Esophagus muscularis mucosa (tissue), 4 donors: ENCODE data around the gene PDSS1. TPM values are rescaled to one million over a fixed set of nuclear protein-coding genes. Genes with fewer than 3 reads are reported as not detected.
A peak's percentile ranks its signal among the peaks of the same experiment; 100 is the strongest.
"Not testable (repeated sequence)": the region's sequence is repeated elsewhere in the genome, so short reads cannot be mapped to it uniquely, and the experiment has no call there.

Source experiments
- DNase-seq: peaks from one replicate; pipeline ENCODE4 v3.0.0-alpha.2; 2017; ENCODE audit errors: extremely low spot score
- H3K27ac ChIP-seq, 4 donors: fragments of 200-600 bp; sonication (generic); replicated peaks in 1 of 4; 1 replicate in 3 of 4; 2 replicates in 1 of 4; pipeline ENCODE4 v1.5.1; 2016 to 2019; ENCODE audit warnings: mild to moderate bottlenecking in 1 of 4
- H3K27me3 ChIP-seq, 4 donors: fragments of 200-600 bp; sonication (generic); one replicate each; pipeline versions ENCODE4 v1.5.1 to v1.6.0; 2016 to 2019
- H3K36me3 ChIP-seq, 4 donors: fragments of 200-600 bp; sonication (generic); one replicate each; pipeline ENCODE4 v1.5.1; 2016 to 2019
- H3K4me1 ChIP-seq, 4 donors: fragments of 200-600 bp; sonication (generic); one replicate each; pipeline ENCODE4 v1.5.1; 2016 to 2019
- H3K4me3 ChIP-seq, 4 donors: fragments of 200-600 bp; sonication (generic); 1 replicate in 2 of 4; 2 replicates in 2 of 4; pipeline ENCODE4 v1.5.1; 2016 to 2019; ENCODE audit warnings: mild to moderate bottlenecking in 4 of 4, moderate library complexity in 1 of 4
- H3K9me3 ChIP-seq, 4 donors: fragments of 200-600 bp; sonication (generic); 1 replicate in 3 of 4; 2 replicates in 1 of 4; pipeline ENCODE4 v1.5.1; 2016 to 2019
- EP300 ChIP-seq: sonication (generic); formaldehyde crosslinking; IDR thresholded peaks from one replicate; pipeline ENCODE4 v1.6.1; 2017; ENCODE audit warnings: antibody characterized with exemption
- POLR2A ChIP-seq: fragments of 450-650 bp; IDR thresholded peaks from one replicate; pipeline ENCODE4 v1.6.1; 2017; ENCODE audit warnings: antibody characterized with exemption, moderate library complexity, mild to moderate bottlenecking, low read depth
- POLR2AphosphoS5 ChIP-seq, 2 donors: sonication (generic); formaldehyde crosslinking; IDR thresholded peaks; one replicate each; pipeline ENCODE4 v1.6.1; 2017; ENCODE audit warnings: antibody characterized with exemption in 2 of 2
- WGBS: methylation state at CpG from one replicate; pipeline ENCODE4 v1.1.5; 2018; 5-methylcytosine and 5-hydroxymethylcytosine counted together
- intact Hi-C: fragments of 100-400 bp; cut with DNase I; formaldehyde crosslinking; loops from one replicate; pipeline ENCODE4 v1.15.1; 2023
- total RNA-seq, 4 donors: library from RNA; depleted of rRNA; stranded (reverse); fragments of >200 nt; gene quantifications; one replicate each; pipeline versions ENCODE4 v1.1.0 to v1.2.1, GENCODE V29; 2016
- TF ChIP-seq, protein P1 (sequence below), 3 experiments: fragments of 200-600 bp in 2 of 3; fragments of 450-650 bp in 1 of 3; sonication (generic) in 2 of 3; IDR thresholded peaks; one replicate each; pipeline ENCODE4 v1.5.1; 2017 to 2019; ENCODE audit warnings: antibody characterized with exemption in 3 of 3, mild to moderate bottlenecking in 2 of 3, moderate library complexity in 1 of 3

The PDSS1 gene
- total RNA-seq, 4 donors from 2014 or later, result 1.7 to 5.0 (median 3.3) TPM

DNA sequence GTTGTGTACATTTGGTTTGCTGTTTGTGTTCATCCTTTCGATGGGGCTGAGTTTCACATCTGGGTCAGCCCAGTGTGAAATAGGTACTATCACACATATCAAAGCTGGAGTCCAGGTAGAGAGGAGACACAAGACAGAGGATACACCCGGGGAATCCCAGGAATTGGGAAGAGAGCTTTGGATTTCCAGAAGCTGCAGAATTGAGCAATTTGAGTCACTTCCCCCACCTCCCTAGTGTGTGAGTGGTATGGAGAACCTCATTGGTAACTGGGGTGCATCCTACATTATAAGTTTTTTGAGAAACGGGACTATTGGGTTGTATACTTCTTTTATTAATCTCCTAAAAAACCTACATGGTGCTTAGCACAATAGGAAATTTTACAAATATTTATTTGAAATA, 12.1 kb upstream of the PDSS1 start:
- Histone ChIP-seq H3K36me3 (no peaks in the 10 kb centered on the region), H3K4me1 (peaks cover 0 to 5% (median 0%) of the 10 kb centered on the region in 4 donors), H3K9me3 (no peaks in the 10 kb centered on the region), H3K27me3 (peaks cover 0 to 23% (median 2%) of the 10 kb centered on the region in 4 donors), H3K27ac (no peak overlapping the region), H3K4me3 (no peak overlapping the region)
- TF ChIP-seq EP300 (no peak), POLR2A (no peak), POLR2AphosphoS5 (IDR thresholded peaks at IDR 0.05) (no peak)
- TF ChIP-seq, protein P1, sequence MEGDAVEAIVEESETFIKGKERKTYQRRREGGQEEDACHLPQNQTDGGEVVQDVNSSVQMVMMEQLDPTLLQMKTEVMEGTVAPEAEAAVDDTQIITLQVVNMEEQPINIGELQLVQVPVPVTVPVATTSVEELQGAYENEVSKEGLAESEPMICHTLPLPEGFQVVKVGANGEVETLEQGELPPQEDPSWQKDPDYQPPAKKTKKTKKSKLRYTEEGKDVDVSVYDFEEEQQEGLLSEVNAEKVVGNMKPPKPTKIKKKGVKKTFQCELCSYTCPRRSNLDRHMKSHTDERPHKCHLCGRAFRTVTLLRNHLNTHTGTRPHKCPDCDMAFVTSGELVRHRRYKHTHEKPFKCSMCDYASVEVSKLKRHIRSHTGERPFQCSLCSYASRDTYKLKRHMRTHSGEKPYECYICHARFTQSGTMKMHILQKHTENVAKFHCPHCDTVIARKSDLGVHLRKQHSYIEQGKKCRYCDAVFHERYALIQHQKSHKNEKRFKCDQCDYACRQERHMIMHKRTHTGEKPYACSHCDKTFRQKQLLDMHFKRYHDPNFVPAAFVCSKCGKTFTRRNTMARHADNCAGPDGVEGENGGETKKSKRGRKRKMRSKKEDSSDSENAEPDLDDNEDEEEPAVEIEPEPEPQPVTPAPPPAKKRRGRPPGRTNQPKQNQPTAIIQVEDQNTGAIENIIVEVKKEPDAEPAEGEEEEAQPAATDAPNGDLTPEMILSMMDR (IDR thresholded peaks at IDR 0.05), result no peak
- WGBS, result 93% methylated on average over 3 of the region's 3 CpGs
- intact Hi-C loops, result no loop called here
- no peak for DNase-seq

DNA sequence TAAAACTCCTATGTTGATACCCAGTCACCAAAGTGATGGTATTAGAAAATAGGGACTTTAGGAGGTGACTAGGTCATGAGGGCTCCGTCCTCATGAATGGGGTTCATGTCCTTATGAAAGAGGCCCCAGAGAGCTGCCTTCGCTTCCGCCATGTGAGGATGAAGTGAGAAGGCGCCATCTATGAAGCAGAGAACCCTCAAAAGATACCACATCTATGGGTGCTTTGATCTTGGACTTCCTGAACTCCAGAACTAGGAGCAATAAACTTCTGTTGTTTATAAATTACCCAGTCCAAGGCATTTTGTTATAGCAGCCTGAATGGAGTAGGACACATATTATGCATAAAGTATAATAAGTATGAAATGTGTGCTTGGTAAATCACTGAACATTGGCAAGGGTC, 8.1 kb upstream of the PDSS1 start:
- 95% methylated on average over 4 of the region's 4 CpGs for WGBS
- Histone ChIP-seq H3K4me1 (peaks cover 0 to 5% (median 0%) of the 10 kb centered on the region in 4 donors), H3K9me3 (no peaks in the 10 kb centered on the region), H3K27ac (no peak overlapping the region), H3K36me3 (no peaks in the 10 kb centered on the region), H3K4me3 (no peak overlapping the region), H3K27me3 (peaks cover 0 to 42% (median 0%) of the 10 kb centered on the region in 4 donors)
- TF ChIP-seq, protein P1 (IDR thresholded peaks at IDR 0.05), result no peak
- no peak for TF ChIP-seq EP300
- no peak for TF ChIP-seq POLR2AphosphoS5 (IDR thresholded peaks at IDR 0.05)
- no peak for TF ChIP-seq POLR2A
- DNase-seq, result no peak
- intact Hi-C loops, result no loop called here

DNA sequence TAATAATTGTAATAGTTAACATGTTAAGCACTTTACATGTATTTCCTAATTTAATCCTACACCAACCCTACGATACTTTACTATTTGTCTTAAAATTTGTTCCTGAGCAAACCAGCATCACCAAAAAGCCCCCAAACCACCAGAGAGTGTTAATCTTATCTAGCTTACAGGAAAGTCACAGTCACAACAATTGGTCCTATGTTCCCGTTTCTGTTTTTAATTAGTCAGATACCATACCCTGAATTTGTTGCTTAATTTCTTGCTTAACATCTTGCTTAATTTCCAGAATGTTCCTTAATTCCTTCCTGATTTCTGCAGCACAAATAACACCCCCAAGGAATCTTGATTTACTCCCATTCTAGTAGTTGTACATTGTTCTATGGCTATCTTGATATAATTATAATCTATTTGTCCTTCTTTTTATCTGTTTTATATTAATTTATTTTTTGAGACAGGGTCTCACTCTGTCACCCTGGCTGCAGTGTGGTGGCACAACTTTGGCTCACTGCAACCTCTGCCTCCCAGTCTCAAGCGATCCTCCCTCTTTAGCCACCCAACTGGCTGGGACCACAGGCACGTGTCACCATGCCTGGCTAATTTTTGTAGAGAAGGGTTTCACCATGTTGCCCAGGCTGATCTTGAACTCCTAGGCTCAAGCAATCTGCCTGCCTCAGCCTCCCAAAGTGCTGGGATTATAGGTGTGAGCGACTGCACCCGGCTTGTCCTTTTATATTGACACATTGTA, 6.6 kb upstream of the PDSS1 start:
- H3K27ac ChIP-seq, result no peak overlapping the region
- H3K27me3 ChIP-seq, result peaks cover 0 to 37% (median 0%) of the 10 kb centered on the region in 4 donors
- intact Hi-C loops, result no loop called here
- no peak for DNase-seq
- H3K36me3 ChIP-seq, result no peaks in the 10 kb centered on the region
- H3K4me1 ChIP-seq, result no peaks in the 10 kb centered on the region
- H3K4me3 ChIP-seq, result no peak overlapping the region
- no peak for TF ChIP-seq POLR2A
- TF ChIP-seq EP300, result no peak
- TF ChIP-seq, protein P1 (IDR thresholded peaks at IDR 0.05), result no peak
- TF ChIP-seq POLR2AphosphoS5 (IDR thresholded peaks at IDR 0.05), result no peak
- no peaks in the 10 kb centered on the region for H3K9me3 ChIP-seq
- 52% methylated on average over 6 of the region's 6 CpGs for WGBS

DNA sequence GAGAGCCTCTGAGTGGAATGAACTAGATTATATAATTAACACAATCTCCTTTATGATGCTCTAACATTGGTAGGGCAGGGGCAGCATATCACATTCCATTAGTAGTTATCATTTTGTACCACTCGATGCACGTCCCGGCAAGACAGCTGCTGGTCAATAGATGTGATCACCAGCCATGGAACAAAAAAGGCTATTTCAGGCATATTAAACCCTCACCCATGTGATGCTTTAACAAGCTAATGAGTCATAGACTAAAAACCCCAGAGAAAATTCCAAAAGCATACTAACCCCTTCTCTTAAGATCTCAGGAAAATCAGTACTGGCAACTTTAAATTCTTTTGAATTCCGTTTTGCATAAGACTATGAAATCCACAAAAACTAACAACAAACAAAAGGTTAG, 3.0 kb upstream of the PDSS1 start:
- peaks cover 0 to 27% (median 0%) of the 10 kb centered on the region in 4 donors for H3K27me3 ChIP-seq
- H3K27ac ChIP-seq, DNase-seq, H3K4me3 ChIP-seq, H3K36me3 ChIP-seq, intact Hi-C loops, H3K9me3 ChIP-seq: not testable (repeated sequence)
- 81% methylated on average over 4 of the region's 4 CpGs for WGBS
- H3K4me1 ChIP-seq, result peaks cover 14 to 23% (median 19%) of the 10 kb centered on the region in 4 donors

DNA sequence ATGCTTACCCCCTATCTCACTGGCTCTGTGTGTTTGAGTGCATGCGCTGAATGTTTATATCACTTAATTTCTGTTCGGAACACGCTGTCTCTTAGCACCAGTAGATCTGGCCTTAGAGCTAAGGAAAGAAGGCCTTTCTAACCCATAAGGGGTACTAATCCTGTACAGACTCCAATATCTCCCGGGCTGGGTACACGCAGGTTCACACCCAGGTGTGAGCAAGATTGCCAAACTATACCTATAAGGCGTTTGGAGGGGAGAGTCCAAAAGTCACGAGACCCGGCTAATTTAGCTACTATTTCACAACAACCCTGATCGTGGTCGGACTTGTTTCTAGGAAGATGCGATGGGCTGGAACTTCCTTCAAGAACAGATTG, 727 bp upstream of the PDSS1 start:
- Histone ChIP-seq H3K36me3 (no peaks in the 10 kb centered on the region), H3K27me3 (peaks cover 0 to 9% (median 0%) of the 10 kb centered on the region in 4 donors), H3K9me3 (no peaks in the 10 kb centered on the region), H3K4me1 (peaks cover 14 to 27% (median 19%) of the 10 kb centered on the region in 4 donors), H3K4me3 (peak overlapping the region; percentile 86 to 100 (median 96)), H3K27ac (peak overlapping the region; percentile 82 to 92 (median 88))
- no peak for DNase-seq
- TF ChIP-seq EP300 (no peak), POLR2A (no peak), POLR2AphosphoS5 (IDR thresholded peaks at IDR 0.05) (no peak)
- intact Hi-C loops, result no loop called here
- 23% methylated on average over 10 of the region's 11 CpGs for WGBS
